ENCODE measurements around the gene CROCC2. TPM values are rescaled to one million over a fixed set of nuclear protein-coding genes. Genes with fewer than 3 reads are reported as not detected.

The CROCC2 gene
- total and polyA plus RNA-seq, 4 donors = 1.3 to 17.4 (median 4.4) TPM

- no peaks in the 10 kb centered on the region for H3K27me3 ChIP-seq (ENCODE audit: control insufficient read depth in 3 of 3, insufficient read depth in 3 of 3, low read length in 2 of 3)
- H3K27ac ChIP-seq (ENCODE audit: low read depth in 1 of 2, low read length in 1 of 2) = no peak overlapping the region
- TF ChIP-seq CTCF (IDR thresholded peaks at IDR 0.05; ENCODE audit: control extremely low read depth, extremely low read depth) = no peak
- no peak for DNase-seq
- no peak for ATAC-seq (ENCODE audit: insufficient read depth, low FRiP score)
- H3K36me3 ChIP-seq (ENCODE audit: control insufficient read depth in 4 of 4, insufficient read depth in 4 of 4, low read length in 4 of 4) = peaks cover 0 to 36% (median 20%) of the 10 kb centered on the region in 4 donors
- no peaks in the 10 kb centered on the region for H3K4me1 ChIP-seq (ENCODE audit: control insufficient read depth in 5 of 5, insufficient read depth in 5 of 5, low read length in 5 of 5)
- 95 to 98% methylated on average over 26 of the region's 26 CpGs for WGBS, 2 donors
- H3K4me3 ChIP-seq = no peak overlapping the region
- H3K9ac ChIP-seq (ENCODE audit: insufficient read depth in 1 of 2, low read length in 2 of 2) = no peak overlapping the region
- peaks cover 0 to 5% (median under 1%) of the 10 kb centered on the region in 4 donors for H3K9me3 ChIP-seq (ENCODE audit: control insufficient read depth in 4 of 4, insufficient read depth in 3 of 4, low read length in 3 of 4)
Observed at GRCh38 chr2:241018051-241018891, 112.1 kb downstream of the CROCC2 start.

GRCh38 chr2:241019441-241020139 lies 113.5 kb downstream of the CROCC2 start:
- no peak for DNase-seq
- H3K27me3 ChIP-seq (ENCODE audit: control insufficient read depth in 3 of 3, insufficient read depth in 3 of 3, low read length in 2 of 3) = no peaks in the 10 kb centered on the region
- peaks cover 0 to 35% (median 15%) of the 10 kb centered on the region in 4 donors for H3K36me3 ChIP-seq (ENCODE audit: control insufficient read depth in 4 of 4, insufficient read depth in 4 of 4, low read length in 4 of 4)
- H3K9ac ChIP-seq (ENCODE audit: insufficient read depth in 1 of 2, low read length in 2 of 2) = no peak overlapping the region
- H3K9me3 ChIP-seq (ENCODE audit: control insufficient read depth in 4 of 4, insufficient read depth in 3 of 4, low read length in 3 of 4) = peaks cover 0 to 5% (median under 1%) of the 10 kb centered on the region in 4 donors
- 95 to 97% methylated on average over 20 of the region's 20 CpGs for WGBS, 2 donors
- no peak for TF ChIP-seq CTCF (IDR thresholded peaks at IDR 0.05; ENCODE audit: control extremely low read depth, extremely low read depth)
- no peak overlapping the region for H3K4me3 ChIP-seq
- ATAC-seq (ENCODE audit: insufficient read depth, low FRiP score) = no peak
- H3K4me1 ChIP-seq (ENCODE audit: control insufficient read depth in 5 of 5, insufficient read depth in 5 of 5, low read length in 5 of 5) = no peaks in the 10 kb centered on the region
- no peak overlapping the region for H3K27ac ChIP-seq (ENCODE audit: low read depth in 1 of 2, low read length in 1 of 2)

GRCh38 chr2:241020201-241020600 lies 114.1 kb downstream of the CROCC2 start:
- H3K9me3 ChIP-seq (ENCODE audit: control insufficient read depth in 4 of 4, insufficient read depth in 3 of 4, low read length in 3 of 4) = peaks cover 0 to 5% (median 2%) of the 10 kb centered on the region in 4 donors
- no peaks in the 10 kb centered on the region for H3K4me1 ChIP-seq (ENCODE audit: control insufficient read depth in 5 of 5, insufficient read depth in 5 of 5, low read length in 5 of 5)
- no peak overlapping the region for H3K4me3 ChIP-seq
- no peak for TF ChIP-seq CTCF (IDR thresholded peaks at IDR 0.05; ENCODE audit: control extremely low read depth, extremely low read depth)
- ATAC-seq (ENCODE audit: insufficient read depth, low FRiP score) (no peak), DNase-seq (no peak)
- no peak overlapping the region for H3K9ac ChIP-seq (ENCODE audit: insufficient read depth in 1 of 2, low read length in 2 of 2)
- peaks cover 0 to 36% (median 15%) of the 10 kb centered on the region in 4 donors for H3K36me3 ChIP-seq (ENCODE audit: control insufficient read depth in 4 of 4, insufficient read depth in 4 of 4, low read length in 4 of 4)
- H3K27ac ChIP-seq (ENCODE audit: low read depth in 1 of 2, low read length in 1 of 2) = no peak overlapping the region
- H3K27me3 ChIP-seq (ENCODE audit: control insufficient read depth in 3 of 3, insufficient read depth in 3 of 3, low read length in 2 of 3) = no peaks in the 10 kb centered on the region
- 97 to 98% methylated on average over 10 of the region's 10 CpGs for whole genome bisulfite sequencing, 2 donors

All from lung (tissue), 12 donors.